GM21737 (cell line): ENCODE measurements around the gene RSPH9.

Experiments
- ATAC-seq: cut with Tn5 transposase; IDR thresholded peaks from one replicate; pipeline ENCODE4 v1.9.1; 2021; ENCODE audit warnings: mild to moderate bottlenecking, moderate library complexity; ENCODE audit not compliant: unreplicated experiment

RSPH9 gene

GRCh38 chr6:43644940-43645612 lies at the start of gene RSPH9:
RSPH9 (plus strand) TSS chr6:43645036; CDS start chr6:43645099, 63 bp downstream.
- peak; percentile 69 for ATAC-seq

- ATAC-seq, result no peak
Observed at GRCh38 chr6:43600595-43600994, 44.2 kb upstream of the RSPH9 start.

- ATAC-seq, result no peak
Observed at GRCh38 chr6:43604174-43604573, 40.7 kb upstream of the RSPH9 start.

GRCh38 chr6:43606019-43606418 lies 38.8 kb upstream of the RSPH9 start:
- no peak for ATAC-seq

GRCh38 chr6:43608310-43608763 lies 36.5 kb upstream of the RSPH9 start:
- ATAC-seq, result no peak

GRCh38 chr6:43608807-43609206 lies 36.0 kb upstream of the RSPH9 start:
- no peak for ATAC-seq

GRCh38 chr6:43609402-43609801 lies 35.4 kb upstream of the RSPH9 start:
- ATAC-seq, result no peak

- no peak for ATAC-seq
Observed at GRCh38 chr6:43610431-43610830, 34.4 kb upstream of the RSPH9 start.

- no peak for ATAC-seq
Observed at GRCh38 chr6:43613721-43614395, 31.0 kb upstream of the RSPH9 start.

- ATAC-seq, result no peak
Observed at GRCh38 chr6:43614396-43614730, 30.5 kb upstream of the RSPH9 start.

- ATAC-seq, result no peak
Observed at GRCh38 chr6:43616725-43617472, 27.9 kb upstream of the RSPH9 start.

GRCh38 chr6:43621078-43621835 lies 23.6 kb upstream of the RSPH9 start:
- no peak for ATAC-seq

- ATAC-seq, result no peak
Observed at GRCh38 chr6:43621836-43622180, 23.0 kb upstream of the RSPH9 start.

- ATAC-seq, result no peak
Observed at GRCh38 chr6:43622541-43622940, 22.3 kb upstream of the RSPH9 start.

GRCh38 chr6:43623880-43624785 lies 20.7 kb upstream of the RSPH9 start:
- ATAC-seq, result no peak

- no peak for ATAC-seq
Observed at GRCh38 chr6:43624786-43625288, 20.0 kb upstream of the RSPH9 start.

- ATAC-seq, result no peak
Observed at GRCh38 chr6:43625393-43625992, 19.3 kb upstream of the RSPH9 start.

- no peak for ATAC-seq
Observed at GRCh38 chr6:43627008-43627825, 17.6 kb upstream of the RSPH9 start.
